GM19328 (cell line): ENCODE data around the gene RAVER2.
A peak's percentile ranks its signal among the peaks of the same experiment; 100 is the strongest.
"Not testable (repeated sequence)": the region's sequence is repeated elsewhere in the genome, so short reads cannot be mapped to it uniquely, and the experiment has no call there.

Experiments
- ATAC-seq: cut with Tn5 transposase; IDR thresholded peaks from one replicate; pipeline ENCODE4 v1.9.1; 2021; ENCODE audit warnings: mild to moderate bottlenecking, moderate library complexity; ENCODE audit not compliant: unreplicated experiment

Gene RAVER2, protein sequence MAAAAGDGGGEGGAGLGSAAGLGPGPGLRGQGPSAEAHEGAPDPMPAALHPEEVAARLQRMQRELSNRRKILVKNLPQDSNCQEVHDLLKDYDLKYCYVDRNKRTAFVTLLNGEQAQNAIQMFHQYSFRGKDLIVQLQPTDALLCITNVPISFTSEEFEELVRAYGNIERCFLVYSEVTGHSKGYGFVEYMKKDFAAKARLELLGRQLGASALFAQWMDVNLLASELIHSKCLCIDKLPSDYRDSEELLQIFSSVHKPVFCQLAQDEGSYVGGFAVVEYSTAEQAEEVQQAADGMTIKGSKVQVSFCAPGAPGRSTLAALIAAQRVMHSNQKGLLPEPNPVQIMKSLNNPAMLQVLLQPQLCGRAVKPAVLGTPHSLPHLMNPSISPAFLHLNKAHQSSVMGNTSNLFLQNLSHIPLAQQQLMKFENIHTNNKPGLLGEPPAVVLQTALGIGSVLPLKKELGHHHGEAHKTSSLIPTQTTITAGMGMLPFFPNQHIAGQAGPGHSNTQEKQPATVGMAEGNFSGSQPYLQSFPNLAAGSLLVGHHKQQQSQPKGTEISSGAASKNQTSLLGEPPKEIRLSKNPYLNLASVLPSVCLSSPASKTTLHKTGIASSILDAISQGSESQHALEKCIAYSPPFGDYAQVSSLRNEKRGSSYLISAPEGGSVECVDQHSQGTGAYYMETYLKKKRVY

DNA sequence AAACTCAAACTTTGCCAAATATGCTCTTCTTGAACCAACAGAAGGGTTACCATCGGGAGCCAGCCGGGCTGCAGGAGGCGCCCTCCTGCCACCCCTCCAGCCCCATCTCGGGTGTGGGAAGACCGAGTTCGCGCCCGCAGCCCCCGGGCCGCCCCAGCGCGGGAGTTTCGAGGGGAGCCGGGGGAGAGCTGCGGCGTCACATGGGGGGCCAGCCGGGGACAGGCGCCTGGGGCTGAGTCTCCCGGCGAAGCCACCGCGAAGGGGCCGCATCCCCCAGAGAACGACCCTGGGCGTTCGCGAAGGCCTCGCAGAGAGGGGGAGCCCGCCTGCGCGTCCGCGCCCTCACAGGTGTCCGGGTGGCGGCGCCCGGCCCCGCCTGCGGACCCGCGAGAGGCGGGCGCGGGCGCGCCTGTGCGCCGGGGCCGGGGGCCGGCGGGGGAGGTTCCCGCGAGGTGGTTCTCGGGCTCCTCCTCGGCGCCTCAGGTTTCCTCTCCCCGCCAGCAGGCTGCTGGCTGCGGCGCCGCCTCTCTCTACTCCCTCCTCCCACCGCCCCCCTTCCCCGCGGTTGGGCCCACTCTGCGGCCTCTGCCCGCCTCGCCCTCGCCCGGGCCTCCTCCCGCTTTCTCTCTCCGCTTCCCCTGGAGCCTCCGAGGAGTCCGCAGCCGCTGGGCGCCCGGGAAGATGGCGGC is at the start of gene RAVER2:
Gene RAVER2, plus strand, starts transcription at position 584 of the 689 bp plus-strand sequence. Its CDS starts 98 bp downstream, at position 682.
- ATAC-seq = peak; percentile 50

DNA sequence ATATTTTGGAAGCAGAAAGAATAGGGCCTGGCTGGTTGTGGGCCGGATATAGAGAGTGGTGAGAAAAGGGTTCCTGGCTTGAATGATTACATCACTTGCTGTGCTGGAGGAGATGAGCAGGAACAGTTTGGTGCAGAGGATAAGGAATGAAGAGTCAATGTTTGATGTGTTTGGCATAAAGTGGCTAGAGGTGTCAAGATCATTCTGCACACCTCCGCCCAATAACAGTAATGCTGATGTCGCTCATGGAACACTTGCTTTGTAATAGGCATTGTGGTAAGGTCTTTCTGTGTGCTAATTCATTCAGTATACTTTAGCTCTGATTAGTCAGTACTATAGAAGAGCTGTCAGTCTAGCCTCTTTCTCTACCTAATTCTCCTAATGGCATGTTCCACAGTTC is 48.0 kb upstream of the RAVER2 start:
- no peak for ATAC-seq

- no peak for ATAC-seq
These were observed 45.5 kb upstream of the RAVER2 start for GRCh38 chr1:64699327-64699726.

GRCh38 chr1:64701071-64701470 is 43.8 kb upstream of the RAVER2 start:
- no peak for ATAC-seq

DNA sequence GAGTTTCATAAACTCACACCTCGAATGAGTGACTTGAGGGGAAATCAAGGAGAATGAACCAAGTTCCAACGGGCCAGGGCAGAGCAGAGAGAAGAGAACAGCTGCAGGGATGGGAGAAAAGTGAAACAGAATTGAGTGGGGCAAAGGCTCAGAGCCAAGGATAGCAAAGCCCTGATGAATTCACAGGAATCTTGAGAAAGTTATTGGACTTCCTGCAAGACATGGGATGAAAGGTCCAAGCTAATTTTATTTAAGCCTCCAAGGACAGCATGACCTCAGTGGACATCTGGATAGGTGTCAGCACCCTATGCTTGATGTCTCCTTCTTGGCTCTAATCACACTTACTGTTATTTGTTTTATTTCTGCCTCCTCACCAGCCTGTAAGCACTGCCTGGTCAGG is 43.0 kb upstream of the RAVER2 start:
- ATAC-seq = no peak

GRCh38 chr1:64702670-64703069 is 42.2 kb upstream of the RAVER2 start:
- not testable (repeated sequence) for ATAC-seq

- no peak for ATAC-seq
These were observed 41.3 kb upstream of the RAVER2 start for GRCh38 chr1:64703600-64703999.

- no peak for ATAC-seq
These were observed 39.3 kb upstream of the RAVER2 start for GRCh38 chr1:64705591-64705990.

DNA sequence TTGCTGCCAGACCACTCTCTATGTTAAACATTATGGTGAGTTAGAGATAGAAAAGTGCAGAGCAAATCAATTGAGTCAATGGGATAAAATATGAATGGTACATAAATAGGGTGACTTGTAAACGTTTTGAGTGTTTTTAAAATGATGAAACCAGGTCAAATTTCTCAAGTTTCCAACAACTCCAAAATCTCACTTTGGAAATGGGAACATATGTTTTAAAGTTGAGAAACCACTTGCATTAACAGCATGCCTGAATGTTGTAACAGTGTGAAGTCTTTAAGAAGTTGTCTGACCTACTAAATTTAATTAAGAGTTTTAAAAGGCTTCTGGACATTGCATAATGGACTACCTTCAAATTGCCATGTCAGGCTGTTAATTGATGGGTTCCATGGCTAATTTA is 33.6 kb upstream of the RAVER2 start:
- no peak for ATAC-seq

- no peak for ATAC-seq
These were observed 32.8 kb upstream of the RAVER2 start for GRCh38 chr1:64712049-64712448.

DNA sequence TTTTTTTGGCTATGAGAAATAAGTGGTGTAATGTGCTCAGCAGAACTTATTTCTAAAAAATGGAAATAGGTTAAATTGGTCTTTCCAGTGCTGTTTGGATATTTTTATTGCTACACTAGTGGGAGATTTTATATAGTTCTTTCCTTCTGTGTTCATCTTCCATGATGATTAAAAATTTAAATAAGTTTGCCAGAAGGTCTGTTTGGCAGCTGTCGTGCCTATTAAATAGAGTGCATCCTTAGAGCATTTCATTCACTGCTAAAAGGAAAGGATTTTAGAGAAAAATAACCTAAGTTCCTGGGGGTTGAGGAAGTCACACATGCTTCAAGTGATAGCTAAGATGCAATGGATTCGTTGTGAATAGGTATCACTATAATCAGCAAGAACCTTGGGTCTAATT is 29.7 kb upstream of the RAVER2 start:
- no peak for ATAC-seq

DNA sequence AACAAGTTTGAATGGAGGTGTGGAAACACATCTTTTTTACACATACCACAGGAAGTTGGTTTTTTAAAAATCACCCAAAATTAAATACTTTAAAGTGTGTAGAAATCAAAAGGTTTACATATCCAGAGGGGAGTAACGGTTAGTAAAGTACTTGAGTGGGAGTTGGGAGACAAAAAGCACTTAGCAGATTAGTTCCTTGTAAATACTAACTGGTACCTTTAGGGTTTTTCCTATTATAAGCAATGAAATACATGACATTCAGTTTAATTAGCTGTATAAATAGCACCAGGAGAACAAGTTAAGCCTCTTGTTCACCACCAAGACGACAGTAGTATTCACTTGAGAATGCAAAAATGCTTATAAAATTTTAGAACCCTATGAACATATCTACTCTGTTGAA is 23.7 kb upstream of the RAVER2 start:
- ATAC-seq = no peak

DNA sequence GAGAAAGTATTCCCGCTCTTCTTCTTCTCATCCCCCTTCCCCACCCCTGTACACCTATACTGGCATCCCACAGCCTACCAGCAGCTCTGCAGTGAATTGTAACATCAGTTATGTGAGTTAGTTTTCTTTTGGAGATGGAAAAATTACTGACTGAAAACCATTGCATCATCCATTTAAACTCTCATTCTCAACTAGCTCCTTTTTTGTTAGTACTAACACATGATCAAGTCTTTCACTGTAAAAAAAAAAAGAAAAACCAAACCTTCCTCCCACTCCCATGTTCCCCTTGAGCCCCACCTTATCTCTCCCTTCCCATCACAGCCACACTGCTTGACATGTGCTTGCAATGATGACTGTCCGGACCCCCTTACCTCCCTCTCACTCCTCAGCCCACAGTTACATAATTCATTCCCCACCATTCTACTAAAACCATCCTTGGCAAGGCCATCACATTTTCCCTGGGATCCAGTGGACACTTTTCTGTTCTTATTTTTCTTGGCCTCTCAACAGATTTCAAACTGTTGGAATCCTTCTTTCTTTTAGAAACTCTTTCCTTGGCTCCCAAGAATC is 23.2 kb upstream of the RAVER2 start:
- ATAC-seq = no peak

DNA sequence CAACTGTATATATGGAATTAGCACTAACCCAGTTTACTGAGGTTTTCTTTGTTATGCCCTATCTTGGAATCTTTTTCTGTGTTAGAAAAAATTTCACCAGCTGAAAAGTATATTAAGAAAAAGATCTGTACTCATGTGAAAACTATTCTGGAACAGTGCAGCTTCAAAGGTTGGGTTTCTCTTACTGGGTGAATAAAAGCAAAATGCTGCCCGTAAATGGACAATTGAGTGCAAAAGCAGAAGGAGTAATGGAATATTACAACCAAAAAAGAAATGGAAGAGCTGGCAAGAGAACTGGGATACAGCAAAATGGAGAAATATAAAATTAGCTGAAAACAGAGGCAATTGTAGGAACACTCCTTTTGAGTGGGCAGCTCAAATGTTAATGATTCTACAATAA is 17.0 kb upstream of the RAVER2 start:
- ATAC-seq = no peak

GRCh38 chr1:64733581-64734286 is 11.1 kb upstream of the RAVER2 start:
- no peak for ATAC-seq

GRCh38 chr1:64734287-64734652 is 10.6 kb upstream of the RAVER2 start:
- ATAC-seq = no peak

DNA sequence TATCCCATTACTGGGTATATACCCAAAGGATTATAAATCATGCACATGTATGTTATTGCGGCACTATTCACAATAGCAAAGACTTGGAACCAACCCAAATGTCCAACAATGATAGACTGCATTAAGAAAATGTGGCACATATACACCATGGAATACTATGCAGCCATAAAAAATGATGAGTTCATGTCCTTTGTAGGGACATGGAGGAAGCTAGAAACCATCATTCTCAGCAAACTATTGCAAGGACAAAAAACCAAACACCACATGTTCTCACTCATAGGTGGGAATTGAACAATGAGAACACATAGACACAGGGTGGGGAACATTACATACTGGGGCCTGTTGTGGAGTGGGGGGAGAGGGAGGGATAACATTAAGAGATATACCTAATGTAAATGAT is 4.2 kb upstream of the RAVER2 start:
- not testable (repeated sequence) for ATAC-seq

GRCh38 chr1:64743954-64744491 is 852 bp upstream of the RAVER2 start:
- ATAC-seq = no peak

- ATAC-seq = peak; percentile 21
These were observed 508 bp downstream of the RAVER2 start for GRCh38 chr1:64745181-64745985.
